Measurements from ENCODE around the gene ATP5F1D. TPM values are rescaled to one million over a fixed set of nuclear protein-coding genes. Genes with fewer than 3 reads are reported as not detected.

ATP5F1D gene
- total and polyA plus RNA-seq, 4 donors, result 27.1 to 266 (median 187) TPM

DNA sequence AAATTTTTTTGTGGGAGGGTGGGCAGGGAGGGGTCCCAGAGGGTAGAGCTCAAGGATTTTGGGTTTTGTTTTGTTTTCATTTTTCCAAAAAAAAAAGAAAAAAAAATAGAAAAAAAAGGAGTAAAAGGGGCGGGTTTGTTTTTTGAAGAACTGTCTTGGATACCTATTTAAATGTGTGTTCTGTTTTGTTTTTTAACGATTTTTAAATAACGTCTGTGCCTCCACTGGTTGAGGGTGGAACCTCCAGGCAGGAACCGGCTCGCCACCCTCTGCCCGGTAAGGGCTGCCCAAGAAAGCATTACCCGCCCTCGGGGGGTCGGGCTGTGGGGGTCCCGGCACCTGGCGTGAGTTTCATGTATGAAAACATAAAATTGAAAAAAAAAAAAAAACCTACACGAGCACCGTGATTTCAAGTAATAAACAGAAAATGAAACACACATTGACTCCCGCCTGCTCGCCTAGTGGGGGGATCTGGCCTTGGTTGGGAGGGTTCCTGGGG is 17.2 kb downstream of the ATP5F1D start:
- no peak overlapping the region for H3K9ac ChIP-seq (ENCODE audit: insufficient read depth in 1 of 2, low read length in 2 of 2)
- WGBS, 2 donors, result 13 to 25% methylated on average over 15 of the region's 15 CpGs

DNA sequence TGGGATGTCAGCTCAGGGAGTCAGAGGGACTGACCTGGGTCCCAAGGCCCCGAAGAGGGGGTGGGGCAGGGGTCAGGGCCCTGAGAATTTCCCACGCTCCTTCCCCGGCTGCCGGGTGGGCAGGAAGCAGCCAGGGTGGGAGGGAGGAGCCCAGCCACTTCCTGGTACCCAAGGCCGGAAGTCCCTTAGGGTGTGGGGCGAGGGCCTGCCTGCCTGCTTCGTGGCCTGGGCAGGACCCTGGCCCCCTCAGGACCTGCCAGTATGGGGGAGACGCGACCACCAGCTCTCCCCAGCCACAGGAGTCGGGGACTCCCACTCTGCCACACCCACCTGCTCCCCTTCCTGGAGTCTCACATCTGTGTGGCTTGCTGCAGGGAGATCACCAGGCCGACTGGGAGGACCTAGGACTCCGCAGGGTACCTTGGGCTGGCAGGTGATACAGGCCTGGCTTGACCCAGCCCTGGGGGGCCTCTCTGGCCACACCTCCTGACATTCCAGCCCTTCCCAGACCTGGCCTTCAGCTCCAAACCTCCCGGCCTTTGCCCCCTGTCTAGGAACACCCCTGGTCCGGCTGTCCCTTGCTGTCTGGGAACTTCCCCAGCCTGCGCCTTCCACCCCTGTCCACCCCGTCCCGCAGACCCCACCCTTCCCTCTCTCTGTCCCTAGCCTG is 17.8 kb downstream of the ATP5F1D start:
- Histone ChIP-seq H3K4me1 (ENCODE audit: control insufficient read depth in 5 of 5, insufficient read depth in 5 of 5, low read length in 5 of 5) (peaks cover 0 to 45% (median 26%) of the 10 kb centered on the region in 5 donors), H3K9me3 (ENCODE audit: control insufficient read depth in 4 of 4, insufficient read depth in 3 of 4, low read length in 3 of 4) (no peaks in the 10 kb centered on the region), H3K4me3 (no peak overlapping the region), H3K27ac (ENCODE audit: low read depth in 1 of 2, low read length in 1 of 2) (peak overlapping the region; percentile 83 to 97), H3K36me3 (ENCODE audit: control insufficient read depth in 4 of 4, insufficient read depth in 4 of 4, low read length in 4 of 4) (peaks cover 13 to 31% (median 20%) of the 10 kb centered on the region in 4 donors), H3K9ac (ENCODE audit: insufficient read depth in 1 of 2, low read length in 2 of 2) (no peak overlapping the region), H3K27me3 (ENCODE audit: control insufficient read depth in 3 of 3, insufficient read depth in 3 of 3, low read length in 2 of 3) (no peaks in the 10 kb centered on the region)
- peak; percentile 56 to 72 (median 69) for DNase-seq
- no peak for ATAC-seq (ENCODE audit: insufficient read depth, low FRiP score)
- TF ChIP-seq, protein P1, sequence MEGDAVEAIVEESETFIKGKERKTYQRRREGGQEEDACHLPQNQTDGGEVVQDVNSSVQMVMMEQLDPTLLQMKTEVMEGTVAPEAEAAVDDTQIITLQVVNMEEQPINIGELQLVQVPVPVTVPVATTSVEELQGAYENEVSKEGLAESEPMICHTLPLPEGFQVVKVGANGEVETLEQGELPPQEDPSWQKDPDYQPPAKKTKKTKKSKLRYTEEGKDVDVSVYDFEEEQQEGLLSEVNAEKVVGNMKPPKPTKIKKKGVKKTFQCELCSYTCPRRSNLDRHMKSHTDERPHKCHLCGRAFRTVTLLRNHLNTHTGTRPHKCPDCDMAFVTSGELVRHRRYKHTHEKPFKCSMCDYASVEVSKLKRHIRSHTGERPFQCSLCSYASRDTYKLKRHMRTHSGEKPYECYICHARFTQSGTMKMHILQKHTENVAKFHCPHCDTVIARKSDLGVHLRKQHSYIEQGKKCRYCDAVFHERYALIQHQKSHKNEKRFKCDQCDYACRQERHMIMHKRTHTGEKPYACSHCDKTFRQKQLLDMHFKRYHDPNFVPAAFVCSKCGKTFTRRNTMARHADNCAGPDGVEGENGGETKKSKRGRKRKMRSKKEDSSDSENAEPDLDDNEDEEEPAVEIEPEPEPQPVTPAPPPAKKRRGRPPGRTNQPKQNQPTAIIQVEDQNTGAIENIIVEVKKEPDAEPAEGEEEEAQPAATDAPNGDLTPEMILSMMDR (IDR thresholded peaks at IDR 0.05; ENCODE audit: control extremely low read depth, extremely low read depth), result no peak
- WGBS, 2 donors, result 7 to 11% methylated on average over 17 of the region's 17 CpGs

More for the DNA sequence above, 17.2 kb downstream of the ATP5F1D start:
- peaks cover 4 to 51% (median 27%) of the 10 kb centered on the region in 5 donors for H3K4me1 ChIP-seq (ENCODE audit: control insufficient read depth in 5 of 5, insufficient read depth in 5 of 5, low read length in 5 of 5)
- peaks cover 14 to 37% (median 23%) of the 10 kb centered on the region in 4 donors for H3K36me3 ChIP-seq (ENCODE audit: control insufficient read depth in 4 of 4, insufficient read depth in 4 of 4, low read length in 4 of 4)
- H3K4me3 ChIP-seq, result no peak overlapping the region
- no peaks in the 10 kb centered on the region for H3K9me3 ChIP-seq (ENCODE audit: control insufficient read depth in 4 of 4, insufficient read depth in 3 of 4, low read length in 3 of 4)
- DNase-seq (no peak), ATAC-seq (ENCODE audit: insufficient read depth, low FRiP score) (no peak)
- TF ChIP-seq, protein P1 (IDR thresholded peaks at IDR 0.05; ENCODE audit: control extremely low read depth, extremely low read depth), result no peak
- H3K27ac ChIP-seq (ENCODE audit: low read depth in 1 of 2, low read length in 1 of 2), result peak overlapping the region; percentile 83 to 97
- no peaks in the 10 kb centered on the region for H3K27me3 ChIP-seq (ENCODE audit: control insufficient read depth in 3 of 3, insufficient read depth in 3 of 3, low read length in 2 of 3)

DNA sequence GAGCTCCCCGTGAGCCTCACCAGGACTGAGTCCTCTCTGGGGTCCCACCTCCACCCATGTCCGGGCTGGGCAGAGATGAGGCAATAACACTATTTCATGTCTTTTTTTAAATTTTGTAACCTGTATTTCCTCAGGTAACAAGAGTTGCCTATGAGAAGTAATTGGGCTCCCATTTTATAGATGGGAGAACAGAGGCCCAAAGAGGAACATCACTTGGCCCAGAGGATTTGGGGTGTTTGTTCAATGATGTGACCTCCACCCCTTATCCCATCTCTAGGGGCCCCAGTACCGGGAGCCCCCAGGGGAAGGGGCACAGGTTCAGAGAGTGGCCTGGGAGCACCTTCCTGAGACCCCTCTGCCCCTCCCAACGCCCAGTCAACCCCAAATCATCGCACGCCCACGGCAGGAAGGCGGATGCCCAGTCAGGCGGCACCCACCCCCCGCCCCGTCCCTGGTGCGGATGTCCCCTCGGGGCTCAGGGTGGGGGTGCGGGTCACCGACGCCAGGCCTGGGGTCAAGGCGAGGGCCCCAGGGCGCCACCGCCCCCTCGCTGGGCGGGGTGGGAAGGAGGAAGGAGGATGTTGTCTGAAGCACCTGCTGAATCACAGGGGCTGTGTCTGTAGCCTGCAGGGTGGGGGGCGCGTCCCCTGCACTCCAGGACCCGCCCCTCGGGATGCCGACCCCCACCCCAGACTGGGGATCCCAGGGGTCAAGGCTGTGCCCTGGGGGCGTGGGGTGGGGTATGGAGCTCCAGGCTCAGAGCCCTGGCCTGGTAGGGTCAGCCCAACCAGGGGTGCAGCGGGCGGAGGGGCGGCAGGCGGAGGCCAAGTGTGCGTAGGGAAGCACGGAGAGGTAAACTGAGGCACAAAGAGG is 18.6 kb downstream of the ATP5F1D start:
- ATAC-seq (ENCODE audit: insufficient read depth, low FRiP score), result no peak
- no peak overlapping the region for H3K4me3 ChIP-seq
- peak overlapping the region; percentile 83 to 97 for H3K27ac ChIP-seq (ENCODE audit: low read depth in 1 of 2, low read length in 1 of 2)
- H3K9ac ChIP-seq (ENCODE audit: insufficient read depth in 1 of 2, low read length in 2 of 2), result no peak overlapping the region
- TF ChIP-seq, protein P1 (IDR thresholded peaks at IDR 0.05; ENCODE audit: control extremely low read depth, extremely low read depth), result no peak
- peaks cover 7 to 24% (median 13%) of the 10 kb centered on the region in 4 donors for H3K36me3 ChIP-seq (ENCODE audit: control insufficient read depth in 4 of 4, insufficient read depth in 4 of 4, low read length in 4 of 4)
- peak in 2 of 3 donors; percentile 22 to 33 for DNase-seq
- peaks cover 0 to 40% (median 26%) of the 10 kb centered on the region in 5 donors for H3K4me1 ChIP-seq (ENCODE audit: control insufficient read depth in 5 of 5, insufficient read depth in 5 of 5, low read length in 5 of 5)
- no peaks in the 10 kb centered on the region for H3K27me3 ChIP-seq (ENCODE audit: control insufficient read depth in 3 of 3, insufficient read depth in 3 of 3, low read length in 2 of 3)
- 10 to 17% methylated on average over 27 to 33 of the region's 33 CpGs for WGBS, 2 donors
- no peaks in the 10 kb centered on the region for H3K9me3 ChIP-seq (ENCODE audit: control insufficient read depth in 4 of 4, insufficient read depth in 3 of 4, low read length in 3 of 4)
